Endothelial cell of umbilical vein (primary cell): ENCODE measurements around the gene MNAT1. TPM values are rescaled to one million over a fixed set of nuclear protein-coding genes. Genes with fewer than 3 reads are reported as not detected.

Source experiments
- BruUV-seq: library from RNA; stranded (reverse); fragments of 400-500 nt; replicated peaks from 2 replicates; lab custom pipeline; 2021; lab: Mats Ljungman, UMichigan
- CTCF ChIA-PET: fragments of 300-600, 350-600 bp; sonication (Branson Sonifier 250); formaldehyde crosslinking; loops from one replicate; lab custom pipeline; 2021; ENCODE audit warnings: antibody characterized with exemption, inconsistent platforms; lab: Charles Lee
- POLR2A ChIA-PET: fragments of 300-600, 350-600 bp; sonication (Branson Sonifier 250); formaldehyde crosslinking; loops from one replicate; lab custom pipeline; 2021; ENCODE audit warnings: antibody characterized with exemption, inconsistent platforms; lab: Charles Lee
- DNase-seq: peaks from one replicate; pipeline ENCODE4 v3.0.0-alpha.2; 2011; ENCODE audit warnings: low read depth, low spot score
- FAIRE-seq: peaks from 2 replicates; lab custom pipeline; 2011; peaks lifted over from hg19 to GRCh38; lab: Jason Lieb, UNC
- H2AFZ ChIP-seq: 2 replicates; pipeline ENCODE4 v1.6.0; 2012; ENCODE audit warnings: low read depth, low read length, control low read depth, inconsistent platforms
- H3K27ac ChIP-seq: 2 replicates; pipeline ENCODE4 v1.5.1; 2011; ENCODE audit warnings: low read depth, mild to moderate bottlenecking, control low read depth, low read length, moderate library complexity; ENCODE audit not compliant: insufficient read depth
- H3K27me3 ChIP-seq, 2 experiments: 2 replicates each; pipeline versions ENCODE4 v1.6.0 to v1.6.1; 2011; ENCODE audit warnings: low read length in 2 of 2, mixed read lengths in 1 of 2; ENCODE audit not compliant: control insufficient read depth in 2 of 2, insufficient read depth in 2 of 2
- H3K36me3 ChIP-seq, 2 experiments: 2 replicates in 1 of 2; 3 replicates in 1 of 2; pipeline ENCODE4 v1.5.1; 2011; ENCODE audit warnings: low read length in 2 of 2, mild to moderate bottlenecking in 1 of 2, moderate library complexity in 1 of 2; ENCODE audit not compliant: control insufficient read depth in 2 of 2, insufficient read depth in 2 of 2; ENCODE audit errors: extremely low read depth in 1 of 2
- H3K4me1 ChIP-seq: 3 replicates; pipeline ENCODE4 v1.5.1; 2011; ENCODE audit warnings: mild to moderate bottlenecking, low read length; ENCODE audit not compliant: control insufficient read depth, insufficient read depth; ENCODE audit errors: extremely low read depth
- H3K4me2 ChIP-seq: 2 replicates; pipeline ENCODE4 v1.6.1; 2011; ENCODE audit warnings: low read length, control low read depth, mixed read lengths; ENCODE audit not compliant: insufficient read depth
- H3K4me3 ChIP-seq, 3 experiments: fragments of 200-600 bp in 1 of 3; sonication (generic), shearing (Covaris generic) in 1 of 3; replicated peaks in 1 of 3; 2 replicates each; pipeline ENCODE4 v1.5.1; 2011 to 2016; ENCODE audit warnings: control low read depth in 3 of 3, low read length in 3 of 3, mild to moderate bottlenecking in 2 of 3, inconsistent platforms in 1 of 3, low read depth in 1 of 3, moderate library complexity in 1 of 3; ENCODE audit not compliant: insufficient read depth in 1 of 3
- H3K79me2 ChIP-seq: 2 replicates; pipeline ENCODE4 v1.6.0; 2012; ENCODE audit warnings: low read length, inconsistent platforms; ENCODE audit not compliant: control insufficient read depth, insufficient read depth
- H3K9ac ChIP-seq: replicated peaks from 2 replicates; pipeline ENCODE3; 2011; ENCODE audit warnings: low read length, control low read depth; ENCODE audit not compliant: insufficient read depth; ENCODE audit errors: extremely low read depth
- H3K9me1 ChIP-seq: replicated peaks from 3 replicates; pipeline ENCODE4 v1.6.0; 2011; ENCODE audit warnings: mild to moderate bottlenecking, low read length; ENCODE audit not compliant: control insufficient read depth, insufficient read depth; ENCODE audit errors: extremely low read depth
- H3K9me3 ChIP-seq: replicated peaks from 2 replicates; pipeline ENCODE4 v1.5.1; 2012; ENCODE audit warnings: low read length, inconsistent platforms; ENCODE audit not compliant: control insufficient read depth, insufficient read depth
- H4K20me1 ChIP-seq: replicated peaks from 2 replicates; pipeline ENCODE3; 2011; ENCODE audit warnings: mild to moderate bottlenecking, low read length; ENCODE audit not compliant: control insufficient read depth, insufficient read depth; ENCODE audit errors: extremely low read depth
- CTCF ChIP-seq, 2 donors: IDR thresholded peaks; 1 replicate in 1 of 2; 2 replicates in 1 of 2; pipeline ENCODE4 v1.5.1; 2011; ENCODE audit warnings: low read length in 2 of 2, mild to moderate bottlenecking in 2 of 2, moderate library complexity in 2 of 2, control low read depth in 1 of 2, inconsistent platforms in 1 of 2, low read depth in 1 of 2; ENCODE audit not compliant: insufficient read depth in 1 of 2; ENCODE audit errors: extremely low read depth in 1 of 2
- EZH2 ChIP-seq: IDR thresholded peaks from 2 replicates; pipeline ENCODE4 v1.6.1; 2012; ENCODE audit warnings: borderline replicate concordance, low read depth, mild to moderate bottlenecking, moderate library complexity, low read length, inconsistent platforms; ENCODE audit not compliant: severe bottlenecking
- FOS ChIP-seq: IDR thresholded peaks from 2 replicates; pipeline ENCODE4 v1.6.1; 2011; ENCODE audit warnings: mild to moderate bottlenecking, low read length, moderate library complexity, borderline replicate concordance; ENCODE audit not compliant: insufficient read depth
- GATA2 ChIP-seq: IDR thresholded peaks from 2 replicates; pipeline ENCODE4 v1.7.0; 2011; ENCODE audit warnings: low read depth, mild to moderate bottlenecking, moderate library complexity, mixed read lengths, low read length; ENCODE audit not compliant: insufficient read length, insufficient read depth
- JUN ChIP-seq: IDR thresholded peaks from 2 replicates; pipeline ENCODE4 v1.6.1; 2011; ENCODE audit warnings: borderline replicate concordance, low read depth; ENCODE audit not compliant: insufficient read length, insufficient read depth
- MAX ChIP-seq: IDR thresholded peaks from 2 replicates; pipeline ENCODE4 v1.6.1; 2011; ENCODE audit not compliant: insufficient read depth, insufficient read length
- MYC ChIP-seq: IDR thresholded peaks from one replicate; pipeline ENCODE4 v1.6.1; 2011; ENCODE audit warnings: mild to moderate bottlenecking, low read depth, low read length
- POLR2A ChIP-seq: IDR thresholded peaks from 2 replicates; pipeline ENCODE4 v1.6.1; 2012; ENCODE audit warnings: low read depth, mild to moderate bottlenecking, control low read depth, low read length
- POLR2AphosphoS5 ChIP-seq: IDR thresholded peaks from 2 replicates; pipeline ENCODE4 v1.6.1; 2012; ENCODE audit warnings: low read depth, mild to moderate bottlenecking, control low read depth, low read length, moderate library complexity; ENCODE audit not compliant: insufficient read depth
- dilution Hi-C: fragments of 300-500 bp; cut with MboI; formaldehyde crosslinking; loops from one replicate; pipeline ENCODE4 v1.15.0; 2019; ENCODE audit warnings: low sequenced_read_pairs; ENCODE audit not compliant: extremely low pct_ligation_motif_present
- intact Hi-C: fragments of 100-400 bp; cut with micrococcal nuclease; formaldehyde crosslinking; loops from one replicate; pipeline ENCODE4 v1.10.0; 2022
- polyA plus RNA-seq, 4 experiments: library from polyadenylated mRNA; depleted of rRNA in 3 of 4; stranded (reverse) in 3 of 4; unstranded in 1 of 4; fragments of >200 nt; gene quantifications; 2 replicates each; pipeline versions ENCODE4 v1.2.1 to v1.2.3, GENCODE V29; 2011 to 2012; ENCODE audit warnings: missing spikeins in 1 of 4
- total RNA-seq: library from RNA; stranded (reverse); gene quantifications from 2 replicates; pipeline ENCODE4 v1.2.3, GENCODE V29; 2021

The MNAT1 gene
- total and polyA plus RNA-seq, 2 donors (not counting 3 experiments of a cell fraction or from before 2014, with no cell fraction given) = 35.7 to 55.7 TPM

- FAIRE-seq = peak; percentile 18
- dilution Hi-C loops (no loop called here), intact Hi-C loops (no loop called here)
- Histone ChIP-seq H3K36me3 (no peaks in the 10 kb centered on the region), H4K20me1 (no peaks in the 10 kb centered on the region), H3K4me1 (no peaks in the 10 kb centered on the region), H2AFZ (no peak overlapping the region), H3K9me1 (no peaks in the 10 kb centered on the region), H3K4me3 (no peak overlapping the region), H3K27ac (no peak overlapping the region), H3K9ac (no peak overlapping the region), H3K4me2 (no peak overlapping the region), H3K9me3 (no peaks in the 10 kb centered on the region), H3K27me3 (no peaks in the 10 kb centered on the region), H3K79me2 (no peaks in the 10 kb centered on the region)
- CTCF ChIA-PET = interaction anchor here (0.6 to 1.3 kb wide), 2 partner anchors 9 to 116 kb away, joined by 3 to 5 read pairs; no protein-coding TSS in a partner anchor
- POLR2A ChIA-PET = no interaction called here
- DNase-seq = no peak
- TF ChIP-seq JUN = no peak
- TF ChIP-seq POLR2A = no peak
- TF ChIP-seq MAX = no peak
- TF ChIP-seq MYC = no peak
- no peak for TF ChIP-seq EZH2
- no peak for TF ChIP-seq FOS
- TF ChIP-seq GATA2 = no peak
- TF ChIP-seq CTCF (IDR thresholded peaks at IDR 0.05; ENCODE audit: extremely low read depth in 1 of 2, insufficient read depth in 1 of 2, low read depth in 1 of 2, low read length in 2 of 2) = no peak
- TF ChIP-seq POLR2AphosphoS5 = no peak
- no TSS peak for BruUV-seq
Measured at GRCh38 chr14:60878536-60878935, 144.0 kb downstream of the MNAT1 start.
